ENCODE results near the gene FRMPD4.

DNA sequence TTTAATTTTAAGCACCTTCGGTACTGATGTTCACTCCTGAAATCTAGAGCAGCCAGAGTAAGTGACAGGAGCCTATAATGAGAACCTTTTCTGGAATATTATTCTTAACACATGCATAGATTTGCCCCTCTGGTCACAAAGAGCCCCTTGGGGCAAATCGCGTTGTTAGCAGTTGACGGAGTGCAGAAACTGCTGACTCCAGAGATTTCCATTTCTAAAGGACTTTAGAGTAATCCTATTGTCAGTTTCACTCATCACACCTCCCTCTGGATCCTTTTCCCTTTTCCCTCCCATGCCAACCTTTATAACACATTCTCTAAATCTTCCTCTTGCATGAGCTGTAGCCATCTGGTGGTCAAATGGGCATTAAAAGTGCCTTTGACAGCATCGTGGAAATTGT is 388.0 kb downstream of the FRMPD4 start:
- TF ChIP-seq POLR2AphosphoS5 (IDR thresholded peaks at IDR 0.05; ENCODE audit: borderline replicate concordance, low read depth, low read length): no peak
- no peak for TF ChIP-seq EZH2 (IDR thresholded peaks at IDR 0.05)

Measured in SK-N-MC (cell line).